ENCODE results near the gene RNF141. TPM values are rescaled to one million over a fixed set of nuclear protein-coding genes. Genes with fewer than 3 reads are reported as not detected.

Gene RNF141
- total and polyA plus RNA-seq, 2 of the 13 experiments (the other 11 are each of a cell fraction or from before 2014, with no cell fraction given), result 9.3 to 22.4 TPM

DNA sequence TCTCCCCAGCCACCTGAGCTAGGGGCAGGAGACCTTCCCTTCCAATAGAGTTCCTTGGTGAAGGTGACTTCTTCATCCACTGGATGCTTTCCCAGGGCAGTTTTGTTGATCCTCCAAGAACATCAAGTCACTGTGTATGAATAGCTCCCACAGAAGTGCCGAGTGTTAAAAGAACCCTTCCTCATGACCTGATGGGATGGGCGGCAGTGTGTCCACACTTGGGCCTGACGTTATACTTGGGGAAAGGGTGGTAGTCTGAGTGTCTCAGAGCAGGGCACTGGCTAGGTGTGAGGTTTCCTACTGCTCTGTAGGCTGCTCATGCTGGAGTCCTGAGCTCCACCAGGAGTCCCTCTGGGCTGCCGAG, 35.0 kb upstream of the RNF141 start:
- in situ Hi-C loops (cut with HindIII; ENCODE audit: extremely low pct_ligation_motif_present, low pct_unique_long_range_greater_than_20kb) (no loop called here), intact Hi-C loops (cut with micrococcal nuclease; ENCODE audit: unreplicated experiment) (no loop called here)
- no TSS peak for BruUV-seq (replicated peaks)
- no peaks in the 10 kb centered on the region for H3K4me1 ChIP-seq (ENCODE audit: insufficient read depth, low read length)
- 0 out of 2 replicates have a peak, but pooled peaks cover 3% of the 10 kb centered on the region for H4K20me1 ChIP-seq (ENCODE audit: insufficient read depth, low read length)
- FAIRE-seq, result no peak
- TF ChIP-seq SMAD1 (CRISPR knock-in tag; IDR thresholded peaks at IDR 0.05; ENCODE audit: borderline replicate concordance, low read depth), result no peak
- H2AFZ ChIP-seq (ENCODE audit: low read length), result no peak overlapping the region
- no peak overlapping the region for H3K4me2 ChIP-seq (ENCODE audit: low read depth, low read length)
- no peak for DNase-seq (ENCODE audit: low spot score)
- H3K36me3 ChIP-seq (replicated peaks in 1 of 2; ENCODE audit: control insufficient read depth in 1 of 2, insufficient read depth in 2 of 2, low read length in 2 of 2), result no peaks in the 10 kb centered on the region
- H3K27ac ChIP-seq (ENCODE audit: extremely low read length, insufficient read depth, low read length), result no peak overlapping the region
- no peak overlapping the region for H3K4me3 ChIP-seq (replicated peaks in 1 of 3; ENCODE audit: insufficient read depth in 1 of 3, low read depth in 2 of 3, low read length in 3 of 3)
- peaks cover 0 to 4% of the 10 kb centered on the region in 2 experiments; a peak in 1 of 5 replicates for H3K27me3 ChIP-seq (ENCODE audit: control insufficient read depth in 1 of 2, insufficient read depth in 2 of 2, low read length in 2 of 2)
- ChIA-PET CTCF (ENCODE audit: low intra/inter-chr PET ratio, low total read pairs) (no interaction called here), POLR2A (no interaction called here)
- no peaks in the 10 kb centered on the region for H3K9me3 ChIP-seq (ENCODE audit: low read length)
- no peaks in the 10 kb centered on the region for H3K79me2 ChIP-seq (ENCODE audit: insufficient read depth, low read length)
- 51% methylated on average over 3 of the region's 4 CpGs for WGBS (ENCODE audit: low lambda C conversion rate)
- no peak for ATAC-seq
- no peak overlapping the region for H3K9ac ChIP-seq (ENCODE audit: insufficient read depth, low read depth, low read length)

DNA sequence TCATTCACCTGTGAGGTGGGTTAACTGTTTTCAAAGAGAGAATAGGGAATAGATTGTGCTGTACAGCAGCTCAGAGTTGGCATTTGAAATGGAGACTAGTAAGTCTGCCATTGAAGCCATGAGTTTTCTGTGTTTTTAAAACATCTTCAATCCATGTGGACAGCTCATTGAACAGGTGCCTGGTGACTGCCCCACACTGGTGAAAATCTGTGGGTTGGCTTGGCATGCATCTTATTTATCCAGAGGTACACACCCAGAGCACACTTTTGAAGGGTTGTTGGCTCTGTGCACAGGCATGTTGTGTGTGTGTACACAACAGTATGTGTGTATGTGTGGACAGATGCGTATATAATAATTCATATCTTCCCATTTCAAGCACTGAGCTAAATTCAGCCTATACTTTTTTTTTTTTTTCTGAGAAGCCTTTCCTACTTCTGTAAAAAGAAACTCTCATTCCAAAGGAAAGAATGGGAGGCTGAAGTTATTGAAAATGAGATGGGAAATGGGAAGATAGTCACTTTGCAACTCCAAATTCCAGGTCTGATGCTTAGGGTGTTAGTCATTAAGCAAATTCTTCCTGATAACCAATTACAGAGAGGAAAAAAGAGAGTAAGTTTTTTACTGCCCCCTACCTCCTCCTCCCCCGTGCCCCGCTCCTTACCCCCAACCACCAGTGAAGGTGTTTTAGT, 34.5 kb upstream of the RNF141 start:
- Histone ChIP-seq H4K20me1 (ENCODE audit: insufficient read depth, low read length) (0 out of 2 replicates have a peak, but pooled peaks cover 3% of the 10 kb centered on the region), H3K9ac (ENCODE audit: insufficient read depth, low read depth, low read length) (no peak overlapping the region), H3K36me3 (replicated peaks in 1 of 2; ENCODE audit: control insufficient read depth in 1 of 2, insufficient read depth in 2 of 2, low read length in 2 of 2) (no peaks in the 10 kb centered on the region), H3K27me3 (ENCODE audit: control insufficient read depth in 1 of 2, insufficient read depth in 2 of 2, low read length in 2 of 2) (peaks cover 0 to 4% of the 10 kb centered on the region in 2 experiments; a peak in 1 of 5 replicates), H3K9me3 (ENCODE audit: low read length) (no peaks in the 10 kb centered on the region), H3K4me2 (ENCODE audit: low read depth, low read length) (no peak overlapping the region), H3K4me3 (replicated peaks in 1 of 3; ENCODE audit: insufficient read depth in 1 of 3, low read depth in 2 of 3, low read length in 3 of 3) (no peak overlapping the region), H3K4me1 (ENCODE audit: insufficient read depth, low read length) (no peaks in the 10 kb centered on the region), H3K79me2 (ENCODE audit: insufficient read depth, low read length) (no peaks in the 10 kb centered on the region), H3K27ac (ENCODE audit: extremely low read length, insufficient read depth, low read length) (no peak overlapping the region), H2AFZ (ENCODE audit: low read length) (no peak overlapping the region)
- DNase-seq (ENCODE audit: low spot score), result no peak
- intact Hi-C loops (cut with micrococcal nuclease; ENCODE audit: unreplicated experiment), result no loop called here
- 28% methylated on average over 3 of the region's 3 CpGs for WGBS (ENCODE audit: low lambda C conversion rate)
- no peak for TF ChIP-seq ELF4 (CRISPR knock-in tag; IDR thresholded peaks at IDR 0.05; ENCODE audit: borderline replicate concordance)
- TF ChIP-seq FOXK2 (IDR thresholded peaks at IDR 0.05), result no peak
- TF ChIP-seq ZNF446 (CRISPR knock-in tag; IDR thresholded peaks at IDR 0.05), result no peak
- no peak for TF ChIP-seq XRCC5 (optimal IDR thresholded peaks at IDR 0.05; ENCODE audit: low read length)
- in situ Hi-C loops (cut with HindIII; ENCODE audit: extremely low pct_ligation_motif_present, low pct_unique_long_range_greater_than_20kb), result no loop called here
- no peak for FAIRE-seq
- ChIA-PET POLR2A (no interaction called here), CTCF (ENCODE audit: low intra/inter-chr PET ratio, low total read pairs) (no interaction called here)
- no TSS peak for BruUV-seq (replicated peaks)
- no peak for ATAC-seq
